Heart left ventricle (tissue), 16 donors: ENCODE data around the gene GSG1L. TPM values are rescaled to one million over a fixed set of nuclear protein-coding genes. Genes with fewer than 3 reads are reported as not detected.

Experiments used
- ATAC-seq, 4 donors: fragments of 200-7000 bp; cut with Tn5 transposase; one replicate each; pipeline ENCODE4 v1.9.1; 2020 to 2022; ENCODE audit warnings: moderate library complexity in 4 of 4, mild to moderate bottlenecking in 3 of 4, moderate number of reproducible peaks in 1 of 4
- DNase-seq, 5 donors: peaks; one replicate each; pipeline ENCODE4 v3.0.0-alpha.2; 2020
- H3K27ac ChIP-seq, 12 donors: fragments of 200-600 bp; sonication (generic) in 4 of 12; one replicate each; pipeline versions ENCODE4 v1.5.0 to v1.8.0; 2016 to 2022; ENCODE audit warnings: mild to moderate bottlenecking in 2 of 12
- H3K27me3 ChIP-seq, 9 donors: fragments of 200-600 bp; sonication (generic) in 2 of 9; one replicate each; pipeline versions ENCODE4 v1.5.1 to v1.8.0; 2016 to 2022; ENCODE audit warnings: mild to moderate bottlenecking in 3 of 9
- H3K36me3 ChIP-seq, 9 donors: fragments of 200-600 bp; sonication (generic) in 2 of 9; one replicate each; pipeline versions ENCODE4 v1.5.0 to v1.8.0; 2018 to 2022; ENCODE audit warnings: mild to moderate bottlenecking in 2 of 9
- H3K4me1 ChIP-seq, 12 donors: fragments of 200-600 bp; sonication (generic) in 4 of 12; one replicate each; pipeline versions ENCODE4 v1.5.0 to v1.8.0; 2016 to 2022; ENCODE audit warnings: mild to moderate bottlenecking in 3 of 12
- H3K4me3 ChIP-seq, 12 donors: fragments of 200-600 bp; sonication (generic) in 4 of 12; one replicate each; pipeline versions ENCODE4 v1.5.0 to v1.8.0; 2017 to 2022; ENCODE audit warnings: mild to moderate bottlenecking in 9 of 12, moderate library complexity in 4 of 12
- H3K9me3 ChIP-seq, 12 donors: fragments of 200-600 bp; sonication (generic) in 4 of 12; one replicate each; pipeline versions ENCODE4 v1.5.0 to v1.8.0; 2016 to 2022; ENCODE audit warnings: mild to moderate bottlenecking in 1 of 12
- CTCF ChIP-seq, 12 donors: fragments of 200-600 bp; sonication (generic) in 4 of 12; IDR thresholded peaks; one replicate each; pipeline versions ENCODE4 v1.5.0 to v1.8.0; 2018 to 2022; ENCODE audit warnings: antibody characterized with exemption in 12 of 12, mild to moderate bottlenecking in 5 of 12
- POLR2A ChIP-seq, 2 donors: fragments of 450-650 bp; IDR thresholded peaks; one replicate each; pipeline ENCODE4 v1.6.1; 2017; ENCODE audit warnings: antibody characterized with exemption in 2 of 2, mild to moderate bottlenecking in 2 of 2, moderate library complexity in 2 of 2
- WGBS, 4 donors: extraction: QIAGEN DNeasy Blood & Tissue Kit in 2 of 4; methylation state at CpG; one replicate each; pipeline versions ENCODE4 v1.1.5 to v1.1.7; 2013 to 2018; 5-methylcytosine and 5-hydroxymethylcytosine counted together
- intact Hi-C, 10 donors: fragments of 100-400 bp; cut with DNase I; formaldehyde crosslinking; loops; one replicate each; pipeline versions ENCODE4 v1.11.1 to v1.14.2; 2022
- polyA plus RNA-seq, 2 donors: library from polyadenylated mRNA; stranded (reverse); fragments of 200-250 nt; gene quantifications; one replicate each; pipeline ENCODE4 v1.2.3, GENCODE V29; 2013
- total RNA-seq, 9 donors: library from RNA; depleted of rRNA in 2 of 9; stranded (reverse); fragments of >200 nt in 2 of 9; fragmentation: NEBNext Ultra II Directional in 3 of 9; extraction: Animal tissue kit (Norgen Biotek cat#: 25700) in 3 of 9; gene quantifications; one replicate each; pipeline versions ENCODE4 v1.1.0 to v1.2.4, GENCODE V29; 2016 to 2023
- donor health status: ischemic (EF 13 %, LVEDD 7.1; RV severe dilation, severe dysfunction).
- donor health status: healthy with polysubstance abuse.
- donor health status: DM: no; HTN: yes; CAD: no.
- donor health status: DM: no; HTN: no; CAD: no.
- donor health status: ischemic (EF 25% LVEDD 6.9; RV normal size, moderate dysfunction).
- donor health status: ischemic (EF 25% LVEDD 5.7; RV mildly dilated, moderate dysfunction).
- donor health status: healthy.
- donor health status: DM: yes; HTN: yes; CAD: no.
- donor health status: ischemic (EF 35%, LVEDD 5.7; RV mildly dilated, moderate dysfunction).
- donor health status: nonischemic (EF 11% LVEDD 7.7; RV severe dilation, severe dysfunction).
- donor health status: DM: yes; HTN: yes; CAD: no.
- donor health status: PGD.
- donor health status: ischemic (EF 29% LVEDD 5.4; RV normal size, mild dysfunction).
- donor health status: nonischemic (EF 23%, LVEDD 6.1; RV moderate dilation, normal function).

Gene GSG1L
- total and polyA plus RNA-seq, 11 donors = 0.11 to 8.7 (median 1.8) TPM; not detected in 4

GRCh38 chr16:27928542-27928941, 135.0 kb downstream of the GSG1L start:
- TF ChIP-seq POLR2A (IDR thresholded peaks at IDR 0.05) = no peak
- no peak for TF ChIP-seq CTCF (IDR thresholded peaks at IDR 0.05)
- peaks cover 0 to 35% (median 0%) of the 10 kb centered on the region in 9 donors for H3K27me3 ChIP-seq
- ATAC-seq = no peak
- intact Hi-C loops = no loop called here
- WGBS, 4 donors = 32 to 37% (median 34%) methylated on average over 6 of the region's 6 CpGs
- H3K4me1 ChIP-seq = no peaks in the 10 kb centered on the region
- no peaks in the 10 kb centered on the region for H3K36me3 ChIP-seq
- H3K9me3 ChIP-seq = peaks cover 0 to 14% (median 0%) of the 10 kb centered on the region in 12 donors
- no peak for DNase-seq
- no peak overlapping the region for H3K4me3 ChIP-seq
- no peak overlapping the region for H3K27ac ChIP-seq

- no peaks in the 10 kb centered on the region for H3K4me1 ChIP-seq
- DNase-seq (no peak), ATAC-seq (no peak)
- TF ChIP-seq POLR2A (IDR thresholded peaks at IDR 0.05) = no peak
- no peak overlapping the region for H3K27ac ChIP-seq
- no peak overlapping the region for H3K4me3 ChIP-seq
- peaks cover 0 to 6% (median 0%) of the 10 kb centered on the region in 12 donors for H3K9me3 ChIP-seq
- peaks cover 0 to 45% (median 0%) of the 10 kb centered on the region in 9 donors for H3K27me3 ChIP-seq
- intact Hi-C loops = no loop called here
- WGBS, 4 donors = 74 to 81% (median 77%) methylated on average over 13 of the region's 13 CpGs
- no peaks in the 10 kb centered on the region for H3K36me3 ChIP-seq
Measured at GRCh38 chr16:27927266-27927901, 136.1 kb downstream of the GSG1L start.

- Histone ChIP-seq H3K9me3 (peaks cover 0 to 6% (median 0%) of the 10 kb centered on the region in 12 donors), H3K27me3 (peaks cover 0 to 57% (median 0%) of the 10 kb centered on the region in 9 donors), H3K27ac (no peak overlapping the region), H3K36me3 (no peaks in the 10 kb centered on the region), H3K4me1 (no peaks in the 10 kb centered on the region), H3K4me3 (no peak overlapping the region)
- TF ChIP-seq POLR2A (IDR thresholded peaks at IDR 0.05) (no peak), CTCF (IDR thresholded peaks at IDR 0.05) (no peak)
- no peak for ATAC-seq
- WGBS, 4 donors = 67 to 76% (median 71%) methylated on average over 9 of the region's 9 CpGs
- DNase-seq = no peak
- intact Hi-C loops = no loop called here
Measured at GRCh38 chr16:27925612-27926011, 137.9 kb downstream of the GSG1L start.

- Histone ChIP-seq H3K4me3 (no peak overlapping the region), H3K27ac (no peak overlapping the region), H3K36me3 (no peaks in the 10 kb centered on the region), H3K9me3 (peaks cover 0 to 6% (median 0%) of the 10 kb centered on the region in 12 donors), H3K4me1 (no peaks in the 10 kb centered on the region), H3K27me3 (peaks cover 0 to 56% (median 7%) of the 10 kb centered on the region in 9 donors)
- no peak for DNase-seq
- TF ChIP-seq CTCF (IDR thresholded peaks at IDR 0.05) (no peak), POLR2A (IDR thresholded peaks at IDR 0.05) (no peak)
- ATAC-seq = no peak
- intact Hi-C loops = no loop called here
- WGBS, 4 donors = 57 to 67% (median 65%) methylated on average over 4 of the region's 4 CpGs
Measured at GRCh38 chr16:27924411-27925118, 138.9 kb downstream of the GSG1L start.
